ENCODE measurements around the gene ZNF429. TPM values are rescaled to one million over a fixed set of nuclear protein-coding genes. Genes with fewer than 3 reads are reported as not detected.
"Not testable (repeated sequence)": the region's sequence is repeated elsewhere in the genome, so short reads cannot be mapped to it uniquely, and the experiment has no call there.

ZNF429 gene
- total RNA-seq, 1 experiment from 2014 or later: 8.3 TPM

DNA sequence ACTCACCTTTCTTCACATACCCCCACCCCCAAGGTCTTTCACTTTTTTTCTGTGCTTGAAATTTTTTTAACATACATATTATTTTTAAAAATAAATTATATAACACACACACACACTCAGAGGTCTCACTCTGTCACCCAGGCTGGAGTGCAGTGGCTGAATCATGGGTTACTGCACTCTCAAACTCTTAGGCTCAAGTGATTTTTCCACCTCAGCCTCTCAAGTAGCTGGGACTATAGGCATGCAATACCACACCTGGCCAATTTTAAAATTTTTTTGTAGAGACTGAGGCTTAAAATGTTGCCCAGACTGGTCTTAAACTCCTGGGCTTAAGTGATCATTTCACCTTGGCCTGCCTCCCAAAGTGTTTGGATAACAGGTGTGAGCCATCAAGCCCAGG is 32.9 kb upstream of the ZNF429 start:
- no peak overlapping the region for H3K4me3 ChIP-seq (ENCODE audit: low read depth in 2 of 2, low read length in 2 of 2)
- no peaks in the 10 kb centered on the region; the same call in 1 of the 2 replicates for H3K4me1 ChIP-seq (ENCODE audit: control insufficient read depth, insufficient read depth, low read length)
- CTCF ChIA-PET: no interaction called here
- no peak for TF ChIP-seq POLR2AphosphoS5 (IDR thresholded peaks at IDR 0.05; ENCODE audit: low read depth, low read length)
- no peak for TF ChIP-seq TCF7L2 (IDR thresholded peaks at IDR 0.05; ENCODE audit: low read depth, low read length)
- TF ChIP-seq, protein P1, sequence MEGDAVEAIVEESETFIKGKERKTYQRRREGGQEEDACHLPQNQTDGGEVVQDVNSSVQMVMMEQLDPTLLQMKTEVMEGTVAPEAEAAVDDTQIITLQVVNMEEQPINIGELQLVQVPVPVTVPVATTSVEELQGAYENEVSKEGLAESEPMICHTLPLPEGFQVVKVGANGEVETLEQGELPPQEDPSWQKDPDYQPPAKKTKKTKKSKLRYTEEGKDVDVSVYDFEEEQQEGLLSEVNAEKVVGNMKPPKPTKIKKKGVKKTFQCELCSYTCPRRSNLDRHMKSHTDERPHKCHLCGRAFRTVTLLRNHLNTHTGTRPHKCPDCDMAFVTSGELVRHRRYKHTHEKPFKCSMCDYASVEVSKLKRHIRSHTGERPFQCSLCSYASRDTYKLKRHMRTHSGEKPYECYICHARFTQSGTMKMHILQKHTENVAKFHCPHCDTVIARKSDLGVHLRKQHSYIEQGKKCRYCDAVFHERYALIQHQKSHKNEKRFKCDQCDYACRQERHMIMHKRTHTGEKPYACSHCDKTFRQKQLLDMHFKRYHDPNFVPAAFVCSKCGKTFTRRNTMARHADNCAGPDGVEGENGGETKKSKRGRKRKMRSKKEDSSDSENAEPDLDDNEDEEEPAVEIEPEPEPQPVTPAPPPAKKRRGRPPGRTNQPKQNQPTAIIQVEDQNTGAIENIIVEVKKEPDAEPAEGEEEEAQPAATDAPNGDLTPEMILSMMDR (IDR thresholded peaks at IDR 0.05): no peak
- TF ChIP-seq, protein P2, sequence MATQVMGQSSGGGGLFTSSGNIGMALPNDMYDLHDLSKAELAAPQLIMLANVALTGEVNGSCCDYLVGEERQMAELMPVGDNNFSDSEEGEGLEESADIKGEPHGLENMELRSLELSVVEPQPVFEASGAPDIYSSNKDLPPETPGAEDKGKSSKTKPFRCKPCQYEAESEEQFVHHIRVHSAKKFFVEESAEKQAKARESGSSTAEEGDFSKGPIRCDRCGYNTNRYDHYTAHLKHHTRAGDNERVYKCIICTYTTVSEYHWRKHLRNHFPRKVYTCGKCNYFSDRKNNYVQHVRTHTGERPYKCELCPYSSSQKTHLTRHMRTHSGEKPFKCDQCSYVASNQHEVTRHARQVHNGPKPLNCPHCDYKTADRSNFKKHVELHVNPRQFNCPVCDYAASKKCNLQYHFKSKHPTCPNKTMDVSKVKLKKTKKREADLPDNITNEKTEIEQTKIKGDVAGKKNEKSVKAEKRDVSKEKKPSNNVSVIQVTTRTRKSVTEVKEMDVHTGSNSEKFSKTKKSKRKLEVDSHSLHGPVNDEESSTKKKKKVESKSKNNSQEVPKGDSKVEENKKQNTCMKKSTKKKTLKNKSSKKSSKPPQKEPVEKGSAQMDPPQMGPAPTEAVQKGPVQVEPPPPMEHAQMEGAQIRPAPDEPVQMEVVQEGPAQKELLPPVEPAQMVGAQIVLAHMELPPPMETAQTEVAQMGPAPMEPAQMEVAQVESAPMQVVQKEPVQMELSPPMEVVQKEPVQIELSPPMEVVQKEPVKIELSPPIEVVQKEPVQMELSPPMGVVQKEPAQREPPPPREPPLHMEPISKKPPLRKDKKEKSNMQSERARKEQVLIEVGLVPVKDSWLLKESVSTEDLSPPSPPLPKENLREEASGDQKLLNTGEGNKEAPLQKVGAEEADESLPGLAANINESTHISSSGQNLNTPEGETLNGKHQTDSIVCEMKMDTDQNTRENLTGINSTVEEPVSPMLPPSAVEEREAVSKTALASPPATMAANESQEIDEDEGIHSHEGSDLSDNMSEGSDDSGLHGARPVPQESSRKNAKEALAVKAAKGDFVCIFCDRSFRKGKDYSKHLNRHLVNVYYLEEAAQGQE (IDR thresholded peaks at IDR 0.05; ENCODE audit: insufficient read depth in 1 of 2, low read depth in 2 of 2, low read length in 1 of 2): no peak
- TF ChIP-seq SIN3A (IDR thresholded peaks at IDR 0.05; ENCODE audit: borderline replicate concordance, insufficient read depth, low read depth, low read length): no peak
- POLR2A ChIA-PET: no interaction called here
- intact Hi-C loops (cut with micrococcal nuclease; ENCODE audit: unreplicated experiment) (no loop called here), in situ Hi-C loops (cut with HindIII; ENCODE audit: low pct_unique_long_range_greater_than_20kb, low sequenced_read_pairs) (no loop called here)
- no peaks in the 10 kb centered on the region for H3K9me3 ChIP-seq (ENCODE audit: control insufficient read depth, insufficient read depth, low read depth, low read length)
- no peak for DNase-seq (ENCODE audit: low read depth, low spot score)
- H3K27me3 ChIP-seq (ENCODE audit: control insufficient read depth, insufficient read depth, low read length): no peaks in the 10 kb centered on the region
- no peaks in the 10 kb centered on the region for H3K36me3 ChIP-seq (ENCODE audit: control insufficient read depth, insufficient read depth, low read length)
- no peak for ATAC-seq
- BruUV-seq (replicated peaks): no TSS peak
- no peak overlapping the region for H3K27ac ChIP-seq (ENCODE audit: low read length)

DNA sequence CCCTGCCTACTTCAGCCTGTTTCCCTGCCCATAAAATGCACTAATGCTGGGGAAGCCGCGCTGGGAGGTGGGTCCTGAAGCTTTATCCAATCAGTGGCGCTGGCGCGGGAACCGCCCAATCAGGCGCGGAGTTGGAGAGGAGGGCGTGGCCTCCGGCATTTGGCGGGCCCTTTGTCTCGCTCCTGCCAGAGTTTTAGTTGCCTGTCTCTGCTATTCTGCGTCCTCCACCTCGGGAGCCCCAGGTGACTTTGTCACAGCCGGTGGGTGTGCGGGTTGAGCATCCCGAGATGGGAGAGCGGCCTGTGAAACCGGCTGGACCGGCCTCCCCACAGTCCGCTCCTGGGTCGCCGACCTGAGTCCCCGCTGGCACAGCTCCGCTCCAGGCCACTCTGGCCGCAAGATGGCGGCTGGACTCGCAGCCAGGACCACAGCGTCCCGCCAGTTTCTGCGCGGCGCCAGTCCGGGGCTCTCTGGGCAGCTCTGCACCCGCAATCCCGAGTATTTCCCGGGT is 30.7 kb upstream of the ZNF429 start:
- TF ChIP-seq, protein P2 (IDR thresholded peaks at IDR 0.05; ENCODE audit: insufficient read depth in 1 of 2, low read depth in 2 of 2, low read length in 1 of 2): no peak
- TF ChIP-seq SIN3A (IDR thresholded peaks at IDR 0.05; ENCODE audit: borderline replicate concordance, insufficient read depth, low read depth, low read length) (peak; percentile 96), POLR2AphosphoS5 (IDR thresholded peaks at IDR 0.05; ENCODE audit: low read depth, low read length) (peak; percentile 79), TCF7L2 (IDR thresholded peaks at IDR 0.05; ENCODE audit: low read depth, low read length) (peak; percentile 47; the same call in 1 of the 2 replicates)
- TF ChIP-seq, protein P1 (IDR thresholded peaks at IDR 0.05): peak; percentile 22; the same call in 1 of the 2 replicates
- ATAC-seq (peak; percentile 100), DNase-seq (ENCODE audit: low read depth, low spot score) (peak; percentile 46)
- Histone ChIP-seq H3K27ac (ENCODE audit: low read length) (peak overlapping the region; percentile 75), H3K9me3 (ENCODE audit: control insufficient read depth, insufficient read depth, low read depth, low read length) (no peaks in the 10 kb centered on the region), H3K4me3 (ENCODE audit: low read depth in 2 of 2, low read length in 2 of 2) (peak overlapping the region; percentile 65 to 79), H3K4me1 (ENCODE audit: control insufficient read depth, insufficient read depth, low read length) (no peaks in the 10 kb centered on the region; the same call in 1 of the 2 replicates), H3K27me3 (ENCODE audit: control insufficient read depth, insufficient read depth, low read length) (no peaks in the 10 kb centered on the region), H3K36me3 (ENCODE audit: control insufficient read depth, insufficient read depth, low read length) (no peaks in the 10 kb centered on the region)
- in situ Hi-C loops (cut with HindIII; ENCODE audit: low pct_unique_long_range_greater_than_20kb, low sequenced_read_pairs) (no loop called here), intact Hi-C loops (cut with micrococcal nuclease; ENCODE audit: unreplicated experiment) (no loop called here)
- BruUV-seq (replicated peaks): no TSS peak
- ChIA-PET POLR2A (interaction anchor here (0.7 kb wide), 1 partner anchor 12 kb away, joined by 4 read pairs; no protein-coding TSS in a partner anchor), CTCF (no interaction called here)

DNA sequence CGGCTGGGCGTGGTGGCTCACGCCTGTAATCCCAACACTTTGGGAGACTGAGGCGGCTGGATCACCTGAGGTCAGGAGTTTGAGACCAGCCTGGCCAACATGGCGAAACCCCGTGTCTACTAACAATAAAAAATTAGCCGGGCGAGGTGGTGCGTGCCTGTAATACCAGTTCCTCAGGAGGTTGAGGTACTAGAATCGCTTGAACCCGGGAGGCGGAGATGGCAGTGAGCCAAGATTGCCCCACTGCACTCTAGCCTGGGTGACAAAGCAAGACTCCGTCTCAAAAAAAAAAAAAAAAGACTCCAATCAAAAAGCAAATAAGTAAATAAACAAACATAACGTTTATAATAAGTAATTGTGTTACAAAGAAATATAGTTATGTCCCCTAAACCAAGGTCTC is 23.0 kb upstream of the ZNF429 start:
- intact Hi-C loops (cut with micrococcal nuclease; ENCODE audit: unreplicated experiment); DNase-seq (ENCODE audit: low read depth, low spot score); BruUV-seq (replicated peaks); ATAC-seq; H3K4me1 ChIP-seq (ENCODE audit: control insufficient read depth, insufficient read depth, low read length); H3K36me3 ChIP-seq (ENCODE audit: control insufficient read depth, insufficient read depth, low read length); H3K27ac ChIP-seq (ENCODE audit: low read length); H3K4me3 ChIP-seq (ENCODE audit: low read depth in 2 of 2, low read length in 2 of 2); CTCF ChIA-PET; H3K9me3 ChIP-seq (ENCODE audit: control insufficient read depth, insufficient read depth, low read depth, low read length); POLR2A ChIA-PET; H3K27me3 ChIP-seq (ENCODE audit: control insufficient read depth, insufficient read depth, low read length); in situ Hi-C loops (cut with HindIII; ENCODE audit: low pct_unique_long_range_greater_than_20kb, low sequenced_read_pairs): not testable (repeated sequence)

Data from Panc1 (cell line).